H9 (cell line): ENCODE data around the gene FANCI. TPM values are rescaled to one million over a fixed set of nuclear protein-coding genes. Genes with fewer than 3 reads are reported as not detected.

Experiments
- DNase-seq: peaks from one replicate; pipeline ENCODE4 v3.0.0-alpha.2; 2017
- H2AFZ ChIP-seq: one replicate; pipeline ENCODE4 v1.6.1; 2013; ENCODE audit warnings: mild to moderate bottlenecking, low read length, control low read depth, moderate library complexity
- H2AK5ac ChIP-seq: 2 replicates; pipeline ENCODE4 v1.6.1; 2013; ENCODE audit warnings: low read length, control low read depth, mixed read lengths; ENCODE audit not compliant: insufficient read length
- H2BK120ac ChIP-seq: one replicate; pipeline ENCODE4 v1.6.1; 2013; ENCODE audit warnings: low read depth, mild to moderate bottlenecking, low read length, control low read depth, inconsistent platforms; ENCODE audit not compliant: poor library complexity, severe bottlenecking
- H2BK12ac ChIP-seq: 2 replicates; pipeline ENCODE4 v1.6.1; 2013; ENCODE audit warnings: low read length, control low read depth, mixed read lengths, low read depth; ENCODE audit not compliant: insufficient read length
- H2BK15ac ChIP-seq: 2 replicates; pipeline ENCODE4 v1.6.1; 2013; ENCODE audit warnings: low read depth, low read length, control low read depth
- H2BK20ac ChIP-seq: one replicate; pipeline ENCODE4 v1.6.1; 2013; ENCODE audit warnings: low read depth, mild to moderate bottlenecking, low read length, control low read depth, inconsistent platforms; ENCODE audit not compliant: poor library complexity, severe bottlenecking
- H2BK5ac ChIP-seq: 2 replicates; pipeline ENCODE4 v1.6.1; 2013; ENCODE audit warnings: low read length, control low read depth, mixed read lengths; ENCODE audit not compliant: insufficient read length
- H3K14ac ChIP-seq: 2 replicates; pipeline ENCODE4 v1.6.1; 2013; ENCODE audit warnings: low read length, control low read depth; ENCODE audit not compliant: insufficient read depth
- H3K18ac ChIP-seq: 2 replicates; pipeline ENCODE4 v1.6.1; 2013; ENCODE audit warnings: low read depth, mild to moderate bottlenecking, mixed read lengths, low read length, control low read depth; ENCODE audit not compliant: insufficient read length
- H3K23ac ChIP-seq: 2 replicates; pipeline ENCODE4 v1.6.1; 2013; ENCODE audit warnings: low read length, control low read depth, mixed read lengths, low read depth; ENCODE audit not compliant: insufficient read length
- H3K23me2 ChIP-seq: 2 replicates; pipeline ENCODE4 v1.6.1; 2013; ENCODE audit warnings: low read depth, mild to moderate bottlenecking, mixed read lengths, low read length, control low read depth; ENCODE audit not compliant: insufficient read length, poor library complexity, severe bottlenecking
- H3K27ac ChIP-seq: 2 replicates; pipeline ENCODE4 v1.5.1; 2013; ENCODE audit warnings: low read length, control low read depth, mixed read lengths, low read depth; ENCODE audit not compliant: insufficient read length
- H3K27me3 ChIP-seq: 2 replicates; pipeline ENCODE4 v1.6.1; 2013; ENCODE audit warnings: low read length, control low read depth, inconsistent platforms; ENCODE audit not compliant: insufficient read depth
- H3K4ac ChIP-seq: 2 replicates; pipeline ENCODE4 v1.6.1; 2013; ENCODE audit warnings: low read depth, mild to moderate bottlenecking, control low read depth, inconsistent platforms, low read length, moderate library complexity
- H3K4me1 ChIP-seq: 2 replicates; pipeline ENCODE4 v1.6.1; 2013; ENCODE audit warnings: low read length, control low read depth, inconsistent platforms; ENCODE audit not compliant: insufficient read depth
- H3K4me2 ChIP-seq: 2 replicates; pipeline ENCODE4 v1.6.1; 2013; ENCODE audit warnings: low read length, control low read depth, mixed read lengths; ENCODE audit not compliant: insufficient read length, insufficient read depth
- H3K56ac ChIP-seq: 2 replicates; pipeline ENCODE4 v1.6.1; 2013; ENCODE audit warnings: low read depth, mild to moderate bottlenecking, mixed read lengths, low read length, control low read depth; ENCODE audit not compliant: insufficient read length
- H3K79me1 ChIP-seq: 2 replicates; pipeline ENCODE4 v1.6.1; 2013; ENCODE audit warnings: low read depth, mild to moderate bottlenecking, moderate library complexity, low read length, control low read depth, inconsistent platforms; ENCODE audit not compliant: insufficient read depth, poor library complexity, severe bottlenecking
- H3K79me2 ChIP-seq: 2 replicates; pipeline ENCODE4 v1.6.1; 2013; ENCODE audit warnings: low read length, control low read depth, inconsistent platforms; ENCODE audit not compliant: insufficient read depth
- H3K9ac ChIP-seq: 2 replicates; pipeline ENCODE4 v1.6.1; 2013; ENCODE audit warnings: low read length, control low read depth, mixed read lengths; ENCODE audit not compliant: insufficient read length; ENCODE audit errors: extremely low read depth
- H3K9me3 ChIP-seq: one replicate; pipeline ENCODE4 v1.6.1; 2013; ENCODE audit warnings: low read depth, low read length, inconsistent platforms; ENCODE audit not compliant: control insufficient read depth
- H3T11ph ChIP-seq: one replicate; pipeline ENCODE4 v1.6.1; 2013; ENCODE audit warnings: mild to moderate bottlenecking, low read length, control low read depth, inconsistent platforms
- H4K20me1 ChIP-seq: one replicate; pipeline ENCODE4 v1.6.1; 2013; ENCODE audit not compliant: control insufficient read depth, insufficient read length, insufficient read depth
- H4K5ac ChIP-seq: 2 replicates; pipeline ENCODE4 v1.6.1; 2013; ENCODE audit warnings: low read depth, mild to moderate bottlenecking, mixed read lengths, low read length, control low read depth; ENCODE audit not compliant: insufficient read length
- H4K8ac ChIP-seq: replicated peaks from 2 replicates; pipeline ENCODE4 v1.6.1; 2013; ENCODE audit warnings: low read length, control low read depth, mixed read lengths, low read depth; ENCODE audit not compliant: insufficient read length
- H4K91ac ChIP-seq: 2 replicates; pipeline ENCODE4 v1.6.1; 2013; ENCODE audit warnings: low read depth, mild to moderate bottlenecking, moderate library complexity, mixed read lengths, low read length, control low read depth; ENCODE audit not compliant: insufficient read length
- H3K27ac Mint-ChIP-seq, 3 experiments: 2 replicates in 2 of 3; 3 replicates in 1 of 3; pipeline ENCODE4 v1.8.0; 2020 to 2021; ENCODE audit warnings: mixed read lengths in 3 of 3, mild to moderate bottlenecking in 1 of 3, moderate library complexity in 1 of 3
- H3K27me3 Mint-ChIP-seq: 2 replicates; pipeline ENCODE4 v1.8.0; 2021; ENCODE audit warnings: low read depth, mild to moderate bottlenecking, moderate library complexity, mixed read lengths
- H3K36me3 Mint-ChIP-seq, 3 experiments: 2 replicates in 2 of 3; 3 replicates in 1 of 3; pipeline ENCODE4 v1.8.0; 2020 to 2021; ENCODE audit warnings: low read depth in 3 of 3, mixed read lengths in 3 of 3; ENCODE audit not compliant: insufficient read depth in 1 of 3
- H3K4me1 Mint-ChIP-seq, 2 experiments: 2 replicates each; pipeline ENCODE4 v1.8.0; 2020; ENCODE audit warnings: mixed read lengths in 2 of 2
- H3K4me3 Mint-ChIP-seq, 2 experiments: 2 replicates in 1 of 2; 3 replicates in 1 of 2; pipeline ENCODE4 v1.8.0; 2020 to 2021; ENCODE audit warnings: mild to moderate bottlenecking in 2 of 2, mixed read lengths in 2 of 2, moderate library complexity in 1 of 2
- H3K9me3 Mint-ChIP-seq, 2 experiments: 2 replicates in 1 of 2; 3 replicates in 1 of 2; pipeline ENCODE4 v1.8.0; 2020; ENCODE audit warnings: mild to moderate bottlenecking in 2 of 2, mixed read lengths in 2 of 2, moderate library complexity in 1 of 2
- CTCF ChIP-seq: fragments of 200-600 bp; sonication (generic); conservative IDR thresholded peaks from 3 replicates; pipeline ENCODE4 v1.8.0; 2021; ENCODE audit warnings: antibody characterized with exemption, mild to moderate bottlenecking
- WGBS: extraction: QIAGEN DNeasy Blood & Tissue Kit; methylation state at CpG from one replicate; pipeline ENCODE4 v1.1.7; 2013; ENCODE audit warnings: missing lambda C conversion rate, low lambda C conversion rate, mixed read lengths; ENCODE audit not compliant: insufficient read length; ENCODE audit errors: extremely low coverage; 5-methylcytosine and 5-hydroxymethylcytosine counted together
- total RNA-seq: library from RNA; stranded (reverse); gene quantifications from 2 replicates; pipeline ENCODE4 v1.2.1, GENCODE V29; 2021

The FANCI gene
- total RNA-seq, 1 experiment from 2014 or later: 106 TPM

GRCh38 chr15:89200182-89200581, 43.6 kb upstream of the FANCI start:
- Histone ChIP-seq H3K9ac (no peak overlapping the region), H3K79me1 (no peaks in the 10 kb centered on the region), H2AFZ (no peak overlapping the region), H4K91ac (no peak overlapping the region), H3K4ac (no peak overlapping the region), H3K79me2 (no peaks in the 10 kb centered on the region), H4K8ac (no peak overlapping the region), H2AK5ac (no peak overlapping the region), H4K20me1 (no peaks in the 10 kb centered on the region), H3K56ac (no peak overlapping the region), H3K14ac (no peak overlapping the region), H3K4me2 (no peak overlapping the region), H3K27ac (no peak overlapping the region), H3K23me2 (peaks cover 4% of the 10 kb centered on the region), H3K9me3 (no peaks in the 10 kb centered on the region), H2BK120ac (no peak overlapping the region), H2BK15ac (no peak overlapping the region), H4K5ac (no peak overlapping the region), H3K18ac (no peak overlapping the region), H2BK12ac (no peak overlapping the region), H2BK20ac (no peak overlapping the region), H3T11ph (no peak overlapping the region), H2BK5ac (no peak overlapping the region), H3K27me3 (no peaks in the 10 kb centered on the region), H3K23ac (no peak overlapping the region), H3K4me1 (peaks cover 7% of the 10 kb centered on the region)
- TF ChIP-seq CTCF: no peak
- Mint-ChIP-seq H3K4me1 (peaks cover 56 to 70% of the 10 kb centered on the region in 2 experiments), H3K27ac (no peak overlapping the region; a peak in 1 of 7 replicates), H3K9me3 (no peaks in the 10 kb centered on the region), H3K4me3 (no peak overlapping the region), H3K36me3 (peaks cover 0 to 2% (median 2%) of the 10 kb centered on the region in 3 experiments; a peak in 2 of 7 replicates), H3K27me3 (no peaks in the 10 kb centered on the region)
- WGBS: no CpG with 5 or more reads among the region's 12 CpGs
- no peak for DNase-seq
